NCI-H345 treated with DMSO at 0.1 percent for 48 hours (cell line): ENCODE results near the gene CACNA2D3.

Experiments
- DNase-seq: peaks from one replicate; lab custom pipeline; 2025; ENCODE audit not compliant: unreplicated experiment; lab: John Stamatoyannopoulos, UW

CACNA2D3 gene

DNA sequence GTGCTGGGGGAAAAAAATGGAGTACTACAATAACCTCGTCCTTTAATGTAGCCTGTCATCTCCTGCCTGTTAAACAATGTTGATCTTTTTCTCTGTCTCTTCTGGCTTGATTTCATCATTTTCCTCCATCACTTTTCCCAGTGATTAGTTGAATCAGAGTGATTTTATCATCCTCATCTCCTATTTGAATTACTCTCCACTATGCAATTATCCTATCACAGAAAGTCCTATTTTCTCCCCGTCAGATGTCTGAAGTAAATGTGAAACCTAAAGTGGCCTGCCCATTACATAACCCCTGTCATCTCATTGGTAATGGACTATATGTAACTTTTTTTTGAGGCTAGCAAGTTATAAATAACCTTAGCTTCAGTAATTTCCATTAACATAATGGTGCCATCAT is 201.8 kb downstream of the CACNA2D3 start:
- DNase-seq: no peak

DNA sequence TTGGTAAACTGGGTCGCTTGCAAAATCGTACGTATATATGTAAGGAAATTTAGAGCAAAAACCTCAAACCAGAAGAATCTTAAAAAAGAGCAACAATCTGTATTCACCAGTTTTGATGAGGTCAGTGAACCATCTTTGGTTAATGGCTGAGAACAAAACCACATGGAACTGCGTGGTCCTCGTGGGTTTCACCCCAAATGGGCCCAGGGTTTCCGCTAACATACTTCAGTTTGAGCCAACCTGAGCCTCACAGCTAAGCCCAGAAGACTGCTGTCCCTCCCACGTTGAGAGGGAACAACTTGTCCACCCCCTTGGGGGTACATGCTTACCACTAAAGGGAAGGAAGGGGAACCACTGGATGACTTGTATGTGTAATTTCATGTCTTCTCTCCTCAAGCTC is 204.6 kb downstream of the CACNA2D3 start:
- DNase-seq: no peak

DNA sequence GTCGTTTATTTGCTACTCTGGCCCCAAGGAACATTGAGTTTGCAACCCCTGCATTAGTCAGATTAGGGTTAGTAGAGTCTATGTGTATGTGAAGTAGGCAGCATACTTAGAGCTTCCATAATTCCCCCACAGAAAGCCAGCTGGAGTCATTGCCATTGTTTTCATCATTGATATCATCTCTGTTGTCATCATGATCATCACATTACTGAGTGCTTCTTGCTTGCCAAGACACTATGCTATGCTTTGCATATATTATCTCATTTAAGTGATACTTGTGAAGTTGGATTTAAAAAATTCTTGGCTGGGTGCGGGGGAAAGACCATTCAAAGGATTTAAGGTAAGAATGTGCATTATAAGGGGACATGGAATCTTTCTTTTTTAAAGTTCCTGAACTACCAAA is 209.0 kb downstream of the CACNA2D3 start:
- no peak for DNase-seq

DNA sequence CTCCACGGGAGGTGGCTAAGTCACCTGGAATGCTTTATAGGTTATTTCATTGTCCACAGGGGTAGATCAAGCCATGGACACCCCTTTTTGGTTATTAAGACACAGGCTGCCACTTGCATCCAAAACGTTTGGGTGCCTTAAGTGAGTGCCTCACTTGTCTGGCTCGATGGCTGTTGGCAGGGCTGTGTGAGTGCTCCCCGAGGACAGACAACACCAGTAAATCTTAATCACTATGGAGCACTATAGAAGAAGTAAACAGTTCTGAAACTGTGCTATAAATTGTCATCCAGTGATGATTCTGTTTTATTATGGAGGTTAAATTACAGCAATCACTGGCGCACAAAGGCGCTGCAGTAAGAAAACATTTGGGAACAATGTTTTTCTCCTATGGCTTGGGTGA is 215.5 kb downstream of the CACNA2D3 start:
- no peak for DNase-seq

DNA sequence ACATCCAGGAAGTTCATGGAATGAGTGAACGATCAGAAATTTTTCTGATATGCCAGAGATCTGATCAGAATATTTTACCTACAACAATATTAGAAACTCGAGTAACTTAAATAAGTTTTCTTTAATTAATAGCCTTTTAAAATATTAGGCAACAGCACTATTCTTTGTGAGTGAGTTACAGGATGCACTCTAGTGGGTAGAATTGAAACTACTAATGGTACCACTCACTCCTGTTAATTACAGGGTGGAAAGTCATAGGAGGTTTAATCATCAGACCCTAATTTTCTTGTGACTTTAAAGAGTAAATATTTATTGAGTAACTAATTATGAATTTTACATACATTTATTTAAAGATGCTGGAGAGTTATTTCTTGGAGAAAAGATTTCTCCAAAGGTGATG is 217.3 kb downstream of the CACNA2D3 start:
- DNase-seq: no peak

DNA sequence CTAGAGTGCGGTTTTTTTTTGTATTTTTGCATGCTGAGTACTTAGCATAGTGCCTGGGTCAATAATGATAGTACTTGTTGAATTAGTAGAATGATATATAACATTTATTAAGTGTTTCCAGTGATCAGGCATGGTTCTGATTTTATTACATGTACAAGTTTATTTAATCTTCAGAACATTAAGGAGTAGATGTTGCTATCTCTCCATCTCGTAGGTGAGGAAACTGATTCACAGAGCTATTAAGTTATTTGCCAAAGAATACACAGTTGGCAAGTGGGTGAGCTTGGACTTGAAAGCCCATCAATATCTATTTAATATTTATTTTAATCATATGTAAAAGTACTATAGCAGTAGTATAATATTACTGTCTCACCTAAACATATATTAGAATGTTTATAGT is 219.5 kb downstream of the CACNA2D3 start:
- no peak for DNase-seq

DNA sequence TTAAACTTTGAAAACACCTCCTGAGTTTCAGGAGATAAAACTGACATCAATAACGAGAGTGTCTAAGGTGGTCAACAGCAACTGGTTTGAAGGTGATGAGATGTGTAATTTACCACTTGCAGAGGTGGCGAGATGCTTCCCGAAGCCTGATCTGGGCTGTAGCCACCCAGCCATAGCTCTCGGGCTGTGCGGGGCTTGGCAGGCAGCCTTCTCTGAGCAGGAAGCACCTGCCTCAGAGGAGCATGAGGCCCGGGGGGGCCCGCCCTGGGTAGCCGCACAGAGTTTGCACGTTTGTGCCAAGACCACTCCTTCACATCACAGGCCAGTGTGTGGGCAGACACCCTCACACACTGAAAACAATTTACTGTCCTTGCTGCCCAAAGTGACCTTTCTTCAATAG is 220.3 kb downstream of the CACNA2D3 start:
- DNase-seq: no peak

DNA sequence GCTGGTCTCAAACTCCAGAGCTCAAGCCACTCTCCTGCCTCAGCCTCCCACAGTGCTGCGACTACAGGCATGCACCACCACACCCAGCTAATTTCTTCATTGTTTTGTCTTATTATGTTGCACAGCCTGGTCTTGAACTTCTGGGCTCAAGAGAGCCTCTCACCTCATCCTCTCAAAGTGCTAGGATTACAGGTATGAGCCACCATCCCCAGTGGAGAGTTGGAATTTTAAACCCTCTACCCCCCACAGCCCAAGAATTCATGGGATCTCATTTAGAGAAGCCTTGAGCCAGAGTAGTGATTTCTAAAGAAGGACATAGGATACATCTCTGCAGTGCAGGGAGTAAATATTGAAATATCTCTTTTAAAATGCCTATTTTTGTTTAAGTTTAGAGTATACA is 221.1 kb downstream of the CACNA2D3 start:
- no peak for DNase-seq

DNA sequence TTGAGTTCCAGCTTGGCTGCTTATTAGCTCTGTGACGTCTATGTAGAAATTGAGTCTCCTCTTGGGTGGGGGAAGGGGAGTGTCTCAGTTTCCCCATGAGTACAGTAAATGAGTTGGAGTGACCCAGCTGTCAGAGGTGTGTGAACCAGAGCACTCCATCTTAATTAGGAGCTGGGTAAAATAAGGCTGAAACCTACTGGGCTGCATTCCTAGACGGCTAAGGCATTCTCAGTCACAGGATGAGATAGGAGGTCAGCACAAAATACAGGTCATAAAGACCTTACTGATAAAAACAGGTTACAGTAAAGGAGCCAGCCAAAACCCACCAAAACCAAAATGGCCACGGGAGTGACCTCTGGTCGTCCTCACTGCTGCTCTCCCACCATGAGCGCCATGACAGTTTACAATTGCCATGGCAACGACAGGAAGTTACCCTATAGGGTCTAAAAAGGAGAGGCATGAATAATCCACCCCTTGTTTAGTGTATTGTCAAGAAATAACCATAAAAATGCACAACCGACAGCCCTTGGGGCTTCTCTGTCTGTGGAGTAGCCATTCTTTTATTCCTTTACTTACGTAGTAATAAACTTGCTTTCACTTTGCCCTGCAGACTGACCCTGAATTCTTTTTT is 222.4 kb downstream of the CACNA2D3 start:
- DNase-seq: no peak

DNA sequence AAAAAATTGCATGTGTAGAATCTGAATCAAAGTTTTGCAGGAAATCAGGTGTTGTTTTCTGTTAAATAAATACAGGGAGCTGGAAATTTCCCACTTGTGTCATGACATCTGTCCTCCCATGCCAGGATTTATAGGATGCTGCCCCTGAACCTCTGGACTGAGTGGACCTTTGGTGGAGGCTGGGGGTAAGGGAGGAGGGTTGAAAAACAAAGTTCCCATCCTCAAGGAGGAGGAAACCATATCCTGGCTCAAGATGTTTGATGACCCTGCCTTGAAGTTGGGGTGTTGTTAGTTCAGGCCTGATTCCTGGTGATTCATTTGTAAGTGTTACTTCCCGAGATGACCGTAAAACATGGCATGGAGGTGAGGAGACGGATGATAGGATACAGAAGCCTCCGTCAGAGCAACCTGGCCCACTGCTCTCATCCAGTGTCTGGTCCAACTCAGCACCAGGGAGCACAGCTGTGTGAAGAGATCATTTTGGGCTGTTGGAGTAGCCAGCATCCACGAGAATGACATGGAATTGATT is 223.6 kb downstream of the CACNA2D3 start:
- no peak for DNase-seq

DNA sequence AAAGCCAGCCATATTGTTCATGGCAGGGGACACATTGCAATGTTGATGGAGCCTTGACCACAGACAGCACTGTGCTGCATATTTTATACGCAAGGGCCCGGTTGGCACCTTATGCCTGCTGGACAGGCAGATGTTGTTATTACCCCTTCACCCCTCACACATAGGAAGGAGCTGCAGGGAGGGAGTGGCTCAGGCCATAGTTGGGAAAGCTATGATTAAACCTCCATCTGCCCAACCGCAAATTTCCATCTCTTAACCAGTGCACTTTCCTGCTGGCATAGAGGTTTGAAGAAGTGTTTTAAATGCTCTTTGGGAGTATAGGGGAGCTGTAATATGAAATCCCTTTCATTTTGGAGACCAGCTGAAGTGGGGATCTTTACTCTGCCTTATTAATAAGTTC is 224.7 kb downstream of the CACNA2D3 start:
- no peak for DNase-seq

DNA sequence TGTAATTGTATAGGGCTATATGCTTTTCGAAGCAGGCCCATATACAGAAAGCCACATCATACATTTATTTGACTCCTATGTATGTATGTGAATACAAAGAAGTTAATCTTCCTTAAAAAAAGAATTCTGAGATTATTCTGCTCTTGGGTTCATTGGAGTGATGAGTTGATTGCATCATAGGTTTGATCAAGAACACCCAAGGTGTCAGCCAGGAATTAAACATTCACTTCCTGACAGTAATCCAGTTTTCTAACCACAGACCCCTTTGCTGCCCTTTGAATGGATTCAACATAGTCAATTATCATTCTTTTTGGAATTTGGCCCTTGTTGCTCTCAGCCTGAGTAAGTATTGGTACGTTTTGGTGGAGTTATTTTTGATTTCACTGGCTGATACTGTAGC is 225.6 kb downstream of the CACNA2D3 start:
- DNase-seq: no peak

DNA sequence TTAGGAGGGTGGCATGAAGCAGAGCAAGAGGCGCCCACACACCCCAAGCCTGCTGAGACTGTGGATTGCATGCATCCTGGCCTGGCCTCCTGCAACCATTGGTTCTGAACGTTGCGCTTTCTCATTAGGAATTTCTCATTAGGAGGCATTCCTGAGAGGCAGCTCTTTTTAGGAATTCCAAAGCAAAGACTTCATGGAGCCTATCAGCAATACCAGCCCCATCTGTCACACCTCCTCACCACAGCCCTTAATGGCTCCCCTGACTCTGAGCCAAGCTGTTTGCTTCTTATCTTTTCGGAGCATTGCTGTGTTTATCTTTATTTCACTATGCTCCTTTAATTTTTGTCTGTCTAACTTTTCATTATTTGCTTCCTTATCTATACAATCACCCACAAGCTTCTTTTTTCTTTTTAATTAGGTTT is 226.9 kb downstream of the CACNA2D3 start:
- no peak for DNase-seq

DNA sequence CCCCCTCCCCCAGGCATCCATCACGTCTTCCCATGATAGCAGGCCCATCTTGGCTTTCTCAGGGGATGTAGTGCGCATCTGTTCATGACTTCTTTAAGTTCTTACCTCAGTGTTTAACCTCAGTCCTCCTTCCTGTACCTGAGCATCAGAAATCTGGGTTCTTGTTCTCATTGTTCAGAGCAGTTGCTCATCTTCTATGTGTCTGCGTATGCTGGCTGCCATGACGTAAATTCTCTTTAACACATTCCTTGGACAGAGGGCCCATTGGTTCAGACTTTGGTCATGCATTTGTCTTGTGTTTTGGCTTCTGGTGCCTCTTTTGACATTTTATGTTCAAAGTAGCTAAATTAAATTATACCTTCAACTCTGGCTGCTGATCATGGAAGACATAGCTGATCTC is 227.3 kb downstream of the CACNA2D3 start:
- DNase-seq: no peak

DNA sequence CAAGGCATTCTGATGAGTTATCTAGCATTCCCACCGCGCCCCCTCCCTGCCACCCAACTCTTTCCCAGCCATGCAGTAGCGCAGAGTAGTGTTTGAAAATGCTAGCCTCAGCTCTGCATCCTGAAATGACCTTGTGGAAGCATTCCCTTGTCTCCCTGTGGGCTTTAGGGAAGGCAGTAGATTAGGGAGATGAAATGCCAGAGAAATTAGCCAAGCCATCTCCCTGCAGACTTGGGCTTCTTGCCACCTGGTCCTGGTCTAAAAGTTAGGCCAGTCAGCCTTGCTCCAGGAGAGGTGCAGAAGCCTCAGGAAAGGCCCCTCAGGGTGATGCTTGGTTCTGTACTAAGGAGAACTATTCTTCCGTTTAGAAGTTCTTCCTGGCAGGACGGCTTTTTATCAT is 231.2 kb downstream of the CACNA2D3 start:
- no peak for DNase-seq

DNA sequence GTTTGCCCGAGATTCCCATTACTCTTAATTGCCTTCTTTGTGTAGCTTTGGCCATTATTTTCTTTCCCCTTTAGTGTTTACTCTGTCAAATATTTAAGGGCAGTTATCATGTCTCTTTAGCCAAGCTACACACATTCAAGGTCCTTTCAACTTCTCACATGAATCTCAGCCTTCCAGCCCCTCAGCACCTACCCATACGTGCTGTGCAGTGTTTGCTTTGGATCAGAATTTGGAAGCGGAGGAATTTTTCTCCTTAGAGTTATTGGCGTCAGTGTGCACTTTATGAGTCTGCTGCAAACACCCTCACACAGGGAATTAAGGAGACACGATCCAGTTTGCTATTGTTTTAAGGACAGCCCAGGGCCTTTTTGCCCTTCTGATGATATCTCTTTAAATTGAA is 231.6 kb downstream of the CACNA2D3 start:
- DNase-seq: no peak

DNA sequence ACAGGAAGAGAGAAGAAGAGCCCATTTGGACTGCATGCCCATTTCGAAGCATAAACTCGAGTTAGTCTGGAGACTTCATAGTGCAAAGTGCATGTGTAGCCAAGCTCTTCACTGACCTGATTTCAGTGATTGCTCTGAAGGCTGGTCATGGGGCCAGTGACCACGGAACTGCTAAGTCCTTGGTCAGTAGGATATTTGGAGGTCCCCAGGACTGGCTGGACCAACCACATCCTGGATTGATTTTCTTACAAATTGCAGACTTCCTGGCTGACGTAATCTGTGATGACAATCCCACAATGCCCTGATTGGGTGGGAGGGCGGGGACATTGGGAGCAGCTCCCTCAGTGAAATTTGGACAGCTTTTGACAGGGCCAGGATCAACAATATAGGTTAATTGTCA is 233.4 kb downstream of the CACNA2D3 start:
- no peak for DNase-seq

DNA sequence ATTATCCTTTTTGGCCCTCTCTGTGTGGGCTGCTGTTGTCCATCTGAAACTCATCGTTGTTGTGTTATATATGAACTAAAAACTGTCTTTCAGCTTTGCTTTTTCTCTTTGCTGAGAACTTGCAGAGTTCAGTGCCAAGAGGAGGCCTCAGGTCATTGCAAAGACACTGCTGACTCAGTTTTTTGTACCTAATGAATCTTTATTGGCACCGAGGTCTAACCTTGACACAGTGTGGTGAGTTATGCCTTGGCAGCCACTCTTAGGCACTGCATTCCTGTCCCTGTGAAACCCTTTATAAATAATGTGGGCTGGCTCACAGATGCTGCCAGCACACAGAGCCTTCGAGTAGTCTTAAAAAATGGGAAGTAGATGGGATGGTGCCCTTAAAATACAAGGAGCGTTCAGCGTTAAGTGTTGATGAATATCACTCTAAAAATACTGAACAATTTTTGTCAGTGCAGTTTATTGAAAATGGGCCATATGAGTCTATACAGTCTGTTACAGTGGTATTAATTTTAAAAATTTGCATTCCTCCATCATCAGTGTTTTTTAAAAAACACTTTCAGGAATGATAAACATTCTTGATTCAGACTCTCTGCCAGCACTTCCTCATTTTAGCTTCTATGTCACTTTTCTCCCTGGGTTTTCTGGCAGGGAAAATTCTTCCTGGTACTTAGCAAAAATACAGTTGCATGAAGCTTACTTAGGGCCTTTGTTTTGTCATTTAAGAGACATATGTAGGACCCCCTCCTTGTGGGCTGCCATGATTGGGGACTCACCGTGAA is 234.1 kb downstream of the CACNA2D3 start:
- DNase-seq: no peak

DNA sequence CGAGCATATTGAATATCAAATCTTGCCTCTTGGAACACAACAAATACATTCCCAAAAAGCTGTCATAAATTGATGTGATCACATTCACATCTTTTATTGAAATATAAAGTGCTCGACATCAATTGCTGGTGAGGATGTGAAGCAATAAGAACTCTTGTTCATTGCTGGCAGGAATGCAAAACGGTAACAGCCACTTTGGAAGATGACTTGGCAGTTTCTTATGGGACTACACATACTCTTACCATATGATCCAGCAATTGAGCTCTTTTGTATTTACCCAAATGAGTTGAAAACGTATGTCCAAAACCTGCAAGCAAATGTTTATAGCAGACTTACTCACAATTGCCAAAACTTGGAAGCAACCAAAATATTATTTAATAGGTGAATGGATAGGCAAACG is 234.9 kb downstream of the CACNA2D3 start:
- no peak for DNase-seq

DNA sequence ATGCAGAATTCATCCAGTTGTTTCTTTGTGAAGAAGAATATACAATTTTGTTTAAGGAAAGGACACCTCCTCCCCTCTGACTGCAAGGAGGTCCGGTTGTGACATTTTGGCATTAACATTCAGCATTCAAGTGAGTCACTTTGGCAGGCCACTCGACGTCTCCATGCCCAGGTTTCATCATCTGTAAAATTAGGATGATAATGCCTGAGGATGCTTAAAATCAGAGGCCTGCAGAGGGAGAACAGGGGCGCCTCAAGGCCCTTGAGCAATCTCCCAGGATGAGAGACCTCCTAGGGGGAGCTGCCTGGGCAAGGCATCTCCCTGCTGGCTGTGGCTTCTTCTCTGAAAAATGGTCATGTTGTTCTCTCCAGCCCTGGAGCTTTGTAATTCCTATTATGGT is 236.0 kb downstream of the CACNA2D3 start:
- DNase-seq: no peak

DNA sequence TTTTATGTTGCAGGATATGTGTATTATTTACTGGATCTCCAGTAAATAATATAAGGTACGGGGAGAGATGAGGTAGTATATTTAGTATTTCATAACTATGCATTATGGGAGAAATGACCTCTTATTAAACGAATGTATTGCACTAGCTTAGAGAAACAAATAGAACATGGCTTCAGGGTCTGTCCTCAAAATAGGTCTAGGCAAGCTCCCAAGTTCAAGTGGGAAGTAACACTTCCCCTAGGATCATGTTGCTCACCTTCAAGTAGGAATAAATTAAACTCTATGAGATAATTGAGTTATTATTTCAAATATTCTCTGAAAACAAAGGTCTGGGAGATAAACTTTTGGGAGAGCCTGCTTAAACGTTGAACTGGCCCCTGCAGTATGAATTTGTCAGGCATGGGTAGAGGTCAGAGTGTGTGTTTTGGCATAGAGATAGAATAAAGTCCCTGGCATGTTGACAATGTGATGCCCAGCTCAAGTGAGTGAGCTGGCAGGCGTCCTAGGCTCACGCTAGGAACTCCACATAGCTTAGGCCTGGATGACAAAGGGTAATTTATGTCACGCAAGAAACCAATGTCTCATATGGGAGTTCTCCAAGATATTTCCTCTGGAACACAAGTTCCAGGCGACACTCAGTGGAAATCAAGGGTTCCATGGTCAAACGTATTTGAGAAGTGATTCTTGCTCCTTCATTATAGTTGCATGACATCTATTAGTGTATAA is 236.8 kb downstream of the CACNA2D3 start:
- peak; percentile 60 for DNase-seq

DNA sequence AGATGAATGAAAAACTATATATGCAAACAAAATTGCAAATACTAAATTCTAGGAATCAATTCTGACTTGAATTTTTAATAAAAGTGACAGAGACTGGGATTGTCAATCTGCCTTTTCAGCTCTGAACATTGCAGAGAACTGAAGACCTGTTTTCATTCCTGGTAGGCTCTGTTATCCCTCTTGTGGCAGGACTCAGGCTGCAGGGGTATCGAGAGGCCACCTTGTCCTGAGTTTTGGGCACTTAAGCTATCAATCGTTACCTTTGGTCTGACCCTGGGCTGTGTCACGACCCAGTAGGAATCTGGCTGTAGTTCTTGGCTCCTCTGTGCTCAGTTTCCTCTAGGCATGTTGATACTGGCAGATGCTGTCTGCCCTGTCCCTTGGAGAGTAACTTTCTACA is 238.0 kb downstream of the CACNA2D3 start:
- no peak for DNase-seq
